ENCODE data around the gene MRPL34. TPM values are rescaled to one million over a fixed set of nuclear protein-coding genes. Genes with fewer than 3 reads are reported as not detected.
A peak's percentile ranks its signal among the peaks of the same experiment; 100 is the strongest.

MRPL34 gene
- total and polyA plus RNA-seq, 8 donors: 32.2 to 91.9 (median 39.4) TPM

GRCh38 chr19:17303940-17304267, 1.8 kb upstream of the MRPL34 start:
- peak overlapping the region; percentile 91 to 92 for H3K27ac ChIP-seq
- ATAC-seq: peak; percentile 4
- no peak for DNase-seq
- H3K9me3 ChIP-seq: no peaks in the 10 kb centered on the region
- peaks cover 18 to 63% of the 10 kb centered on the region in 2 donors for H3K4me1 ChIP-seq
- peaks cover 0 to 9% of the 10 kb centered on the region in 2 donors for H3K36me3 ChIP-seq
- intact Hi-C loops (cut with DNase I): no loop called here
- TF ChIP-seq CTCF (IDR thresholded peaks at IDR 0.05): no peak
- H3K27me3 ChIP-seq: no peaks in the 10 kb centered on the region
- H3K4me3 ChIP-seq: peak overlapping the region in 1 of 2 donors; percentile 94

DNA sequence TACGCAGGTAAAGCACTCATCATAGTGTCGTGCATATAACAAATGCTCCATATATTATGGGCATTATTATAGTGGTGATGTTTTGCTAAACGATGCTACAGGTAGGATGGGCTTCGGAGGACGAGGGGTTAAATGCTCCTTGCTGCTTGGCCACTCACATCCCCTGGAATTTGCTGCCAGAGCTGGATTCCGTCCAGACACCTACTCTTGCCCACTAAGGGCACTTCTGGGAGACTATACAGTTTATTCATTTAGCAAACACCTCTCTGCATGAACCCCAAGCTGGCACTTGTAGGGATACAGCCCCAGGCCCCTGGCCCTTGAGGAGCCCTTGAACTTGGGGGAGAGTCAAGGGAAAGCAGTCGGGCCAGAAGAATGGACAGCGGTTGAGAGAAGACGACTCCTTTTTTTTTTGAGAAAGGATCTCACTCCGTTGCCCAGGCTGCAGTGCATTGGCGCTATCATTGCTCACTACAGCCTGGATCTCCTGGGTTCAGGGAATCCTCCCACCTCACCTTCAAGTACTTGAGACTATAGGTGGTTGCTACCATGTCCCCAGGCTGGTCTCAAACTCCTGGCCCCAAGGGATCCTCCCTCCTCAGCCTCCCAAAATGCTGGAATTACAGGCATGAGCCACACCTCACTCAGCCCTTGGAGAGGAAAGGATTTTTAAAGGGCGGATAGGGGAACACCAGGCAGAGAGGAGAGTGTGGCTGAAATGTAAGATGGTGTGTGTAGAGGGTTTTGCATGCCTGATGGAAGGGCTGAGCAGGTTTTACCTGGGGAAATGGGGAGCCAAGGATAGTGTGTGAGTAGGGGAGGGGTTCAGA, 1.1 kb upstream of the MRPL34 start:
- no peak for TF ChIP-seq CTCF (IDR thresholded peaks at IDR 0.05)
- Histone ChIP-seq H3K27ac (peak overlapping the region; percentile 91 to 92), H3K36me3 (peaks cover 0 to 9% of the 10 kb centered on the region in 2 donors), H3K4me3 (peak overlapping the region in 1 of 2 donors; percentile 68), H3K27me3 (no peaks in the 10 kb centered on the region), H3K9me3 (no peaks in the 10 kb centered on the region), H3K4me1 (peaks cover 18 to 65% of the 10 kb centered on the region in 2 donors)
- ATAC-seq: peak; percentile 6
- peak in 2 of 4 donors; percentile 65 to 79 for DNase-seq
- intact Hi-C loops (cut with DNase I): no loop called here

DNA sequence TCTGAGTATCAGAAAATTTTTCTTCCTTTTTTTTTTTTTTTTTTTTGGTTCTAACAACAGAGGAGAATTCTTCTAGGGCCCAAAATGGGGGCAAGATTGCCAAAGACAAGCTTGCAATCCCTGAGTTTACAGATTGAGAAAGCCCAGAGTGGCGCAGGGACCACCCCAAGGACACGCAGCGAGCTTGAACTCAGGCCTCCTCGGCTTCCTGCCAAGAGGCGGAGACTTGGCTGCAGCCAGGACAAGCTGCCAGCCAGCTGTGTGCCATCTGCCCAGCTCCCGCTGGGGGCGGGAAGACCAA, 506 bp upstream of the MRPL34 start:
- intact Hi-C loops (cut with DNase I): no loop called here
- DNase-seq (no peak), ATAC-seq (no peak)
- peak overlapping the region; percentile 54 to 68 for H3K4me3 ChIP-seq
- H3K4me1 ChIP-seq: peaks cover 21 to 70% of the 10 kb centered on the region in 2 donors
- peak overlapping the region; percentile 91 to 92 for H3K27ac ChIP-seq
- H3K9me3 ChIP-seq: no peaks in the 10 kb centered on the region
- no peaks in the 10 kb centered on the region for H3K27me3 ChIP-seq
- H3K36me3 ChIP-seq: peaks cover 0 to 9% of the 10 kb centered on the region in 2 donors
- TF ChIP-seq CTCF (IDR thresholded peaks at IDR 0.05): no peak

DNA sequence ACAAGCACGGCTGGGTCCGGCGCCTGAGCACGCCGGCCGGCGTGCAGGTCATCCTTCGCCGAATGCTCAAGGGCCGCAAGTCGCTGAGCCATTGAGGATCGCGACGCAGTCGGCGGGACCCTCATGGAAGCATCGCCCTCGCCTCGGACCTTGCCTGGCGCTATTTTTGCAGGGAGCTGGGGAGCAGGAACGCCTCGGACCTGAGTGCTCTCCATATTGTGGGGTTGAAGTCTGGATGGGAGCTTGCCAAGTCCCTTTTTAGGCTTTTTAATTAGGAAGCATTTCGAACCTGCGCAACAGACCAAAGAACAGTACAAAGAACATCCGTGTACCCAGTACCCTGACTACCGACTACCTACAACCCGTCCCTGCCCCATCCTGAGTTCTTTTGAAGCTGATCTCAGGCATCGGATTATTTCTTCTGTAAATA, 628 bp downstream of the MRPL34 start:
- Histone ChIP-seq H3K27ac (peak overlapping the region; percentile 91 to 92), H3K4me3 (peak overlapping the region; percentile 54 to 68), H3K36me3 (no peaks in the 10 kb centered on the region), H3K4me1 (peaks cover 28 to 77% of the 10 kb centered on the region in 2 donors), H3K27me3 (no peaks in the 10 kb centered on the region), H3K9me3 (no peaks in the 10 kb centered on the region)
- TF ChIP-seq CTCF (IDR thresholded peaks at IDR 0.05): no peak
- DNase-seq: no peak
- no peak for ATAC-seq
- intact Hi-C loops (cut with DNase I): no loop called here

GRCh38 chr19:17307876-17308377, 2.3 kb downstream of the MRPL34 start:
- peaks cover 0 to 11% of the 10 kb centered on the region in 2 donors for H3K36me3 ChIP-seq
- ATAC-seq: no peak
- no peak overlapping the region for H3K4me3 ChIP-seq
- intact Hi-C loops (cut with DNase I): no loop called here
- no peaks in the 10 kb centered on the region for H3K9me3 ChIP-seq
- H3K27me3 ChIP-seq: no peaks in the 10 kb centered on the region
- H3K27ac ChIP-seq: no peak overlapping the region
- no peak for DNase-seq
- H3K4me1 ChIP-seq: peaks cover 28 to 79% of the 10 kb centered on the region in 2 donors
- no peak for TF ChIP-seq CTCF (IDR thresholded peaks at IDR 0.05)

All from left lung (tissue), 10 donors.